ENCODE data around the gene NLGN4X. TPM values are rescaled to one million over a fixed set of nuclear protein-coding genes. Genes with fewer than 3 reads are reported as not detected.

Gene NLGN4X
- 10 to 100 TPM; 19.2 to 76.9 TPM for total RNA-seq
- polyA plus RNA-seq (2013, experiment 1 of 2) = 18.2 TPM
- polyA plus RNA-seq (2013, experiment 2 of 2) = 15.6 TPM
- long read RNA-seq, experiment 1, partial matches to known transcripts = 4 of 8 reads
- long read RNA-seq, experiment 1, other reads (novel, unspliced or antisense) = 4 of 8 reads
- long read RNA-seq, experiment 2, full-length matches to known transcripts = 9 of 32 reads
- long read RNA-seq, experiment 2, partial matches to known transcripts = 6 of 32 reads
- long read RNA-seq, experiment 2, other reads (novel, unspliced or antisense) = 17 of 32 reads
- long read RNA-seq, experiment 3, full-length matches to known transcripts = 108 of 179 reads
- long read RNA-seq, experiment 3, partial matches to known transcripts = 14 of 179 reads
- long read RNA-seq, experiment 3, other reads (novel, unspliced or antisense) = 57 of 179 reads
- long read RNA-seq, experiment 4, partial matches to known transcripts = 0 of 2 reads
- long read RNA-seq, experiment 4, other reads (novel, unspliced or antisense) = 2 of 2 reads

DNA sequence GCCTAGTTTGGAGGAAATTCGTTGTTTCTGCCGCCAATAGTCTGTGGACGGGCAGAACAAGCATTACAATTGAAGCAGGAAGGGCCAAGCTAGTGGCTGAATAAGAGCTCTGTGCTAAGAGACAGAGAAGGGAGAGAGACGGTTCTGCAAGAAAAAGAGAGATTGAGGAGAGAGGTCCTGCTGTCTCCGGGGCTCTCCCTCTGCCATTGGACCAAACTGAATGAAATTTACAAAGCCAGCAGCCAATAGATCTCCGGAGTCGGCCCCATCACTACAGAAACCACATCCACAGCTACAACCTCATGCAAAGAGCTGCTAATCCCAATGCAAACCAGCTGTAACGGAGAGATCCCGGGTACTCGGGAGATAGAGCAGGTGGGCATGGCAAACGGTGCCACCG, at the start of gene NLGN4X:
TSS of gene NLGN4X (minus strand) at position 148 of the 400 bp plus-strand sequence. CDS start 77,401 bp downstream, outside the sequence.
- TF ChIP-seq, protein P1, sequence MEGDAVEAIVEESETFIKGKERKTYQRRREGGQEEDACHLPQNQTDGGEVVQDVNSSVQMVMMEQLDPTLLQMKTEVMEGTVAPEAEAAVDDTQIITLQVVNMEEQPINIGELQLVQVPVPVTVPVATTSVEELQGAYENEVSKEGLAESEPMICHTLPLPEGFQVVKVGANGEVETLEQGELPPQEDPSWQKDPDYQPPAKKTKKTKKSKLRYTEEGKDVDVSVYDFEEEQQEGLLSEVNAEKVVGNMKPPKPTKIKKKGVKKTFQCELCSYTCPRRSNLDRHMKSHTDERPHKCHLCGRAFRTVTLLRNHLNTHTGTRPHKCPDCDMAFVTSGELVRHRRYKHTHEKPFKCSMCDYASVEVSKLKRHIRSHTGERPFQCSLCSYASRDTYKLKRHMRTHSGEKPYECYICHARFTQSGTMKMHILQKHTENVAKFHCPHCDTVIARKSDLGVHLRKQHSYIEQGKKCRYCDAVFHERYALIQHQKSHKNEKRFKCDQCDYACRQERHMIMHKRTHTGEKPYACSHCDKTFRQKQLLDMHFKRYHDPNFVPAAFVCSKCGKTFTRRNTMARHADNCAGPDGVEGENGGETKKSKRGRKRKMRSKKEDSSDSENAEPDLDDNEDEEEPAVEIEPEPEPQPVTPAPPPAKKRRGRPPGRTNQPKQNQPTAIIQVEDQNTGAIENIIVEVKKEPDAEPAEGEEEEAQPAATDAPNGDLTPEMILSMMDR (conservative IDR thresholded peaks at IDR 0.05) = no peak
- no peak within 1 kb of the TSS for H3K27ac Mint-ChIP-seq
- Histone ChIP-seq H3K27ac (ENCODE audit: low read depth, low read length) (no peak within 1 kb of the TSS), H3K36me3 (ENCODE audit: control insufficient read depth, insufficient read depth, low read length) (no peaks in the 10 kb centered on the region), H3K4me3 (ENCODE audit: low read length) (peak within 1 kb of the TSS; percentile 82), H3K27me3 (ENCODE audit: control insufficient read depth, insufficient read depth, low read length, poor library complexity, severe bottlenecking) (no peaks in the 10 kb centered on the region), H3K9me3 (ENCODE audit: control insufficient read depth, low read length) (no peaks in the 10 kb centered on the region), H3K9ac (ENCODE audit: extremely low read depth, low read length, poor library complexity, severe bottlenecking) (peak within 1 kb of the TSS; percentile 34), H3K4me1 (ENCODE audit: control insufficient read depth, insufficient read depth, low read length) (no peaks in the 10 kb centered on the region)
- no peaks in the 10 kb centered on the region for H3K36me3 Mint-ChIP-seq (ENCODE audit: low read depth)
- H3K27me3 Mint-ChIP-seq (ENCODE audit: insufficient read depth) = peaks cover 36% of the 10 kb centered on the region
- H3K4me1 Mint-ChIP-seq = peaks cover 19% of the 10 kb centered on the region
- WGBS, 2 experiments (ENCODE audit: insufficient coverage in 1 of 2, insufficient read length in 1 of 2) = 8% methylated on average over 11 of the region's 12 CpGs; no CpG with 5 or more reads in 1 of the 2 experiments
- no peaks in the 10 kb centered on the region for H3K9me3 Mint-ChIP-seq
- peak within 1 kb of the TSS; percentile 86 for H3K4me3 Mint-ChIP-seq
- peak; percentile 77 for DNase-seq

DNA sequence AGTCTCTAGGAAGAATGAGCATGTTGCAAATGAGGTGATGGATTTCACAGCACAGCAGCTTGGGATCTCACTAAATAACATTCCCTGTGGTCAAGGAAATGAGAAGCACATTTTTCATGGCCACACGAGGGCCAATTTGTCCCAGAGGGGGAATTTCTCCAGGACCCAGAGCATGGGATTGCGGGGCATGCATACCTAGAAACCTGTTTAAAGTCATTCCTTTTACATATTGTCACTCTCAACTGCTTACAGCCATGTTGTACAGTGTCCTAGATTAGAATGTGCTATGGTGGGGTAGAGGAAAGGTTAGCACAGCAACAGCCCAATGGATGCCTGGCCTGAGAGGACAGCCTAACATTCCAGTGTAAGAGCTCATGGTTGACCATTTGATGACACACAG, 37.4 kb upstream of the NLGN4X start:
- TF ChIP-seq, protein P1 (conservative IDR thresholded peaks at IDR 0.05) = no peak
- H3K27ac ChIP-seq (ENCODE audit: low read depth, low read length) = no peak overlapping the region
- Mint-ChIP-seq H3K27me3 (ENCODE audit: insufficient read depth) (peaks cover 4% of the 10 kb centered on the region), H3K4me3 (no peak overlapping the region), H3K36me3 (ENCODE audit: low read depth) (no peaks in the 10 kb centered on the region), H3K9me3 (peaks cover 2% of the 10 kb centered on the region), H3K27ac (no peak overlapping the region), H3K4me1 (peaks cover 14% of the 10 kb centered on the region)
- H3K4me3 ChIP-seq (ENCODE audit: low read length) = no peak overlapping the region
- no peaks in the 10 kb centered on the region for H3K4me1 ChIP-seq (ENCODE audit: control insufficient read depth, insufficient read depth, low read length)
- H3K27me3 ChIP-seq (ENCODE audit: control insufficient read depth, insufficient read depth, low read length, poor library complexity, severe bottlenecking) = no peaks in the 10 kb centered on the region
- 85% methylated on average over 2 of the region's 2 CpGs; no CpG with 5 or more reads in 1 of the 2 experiments for WGBS, 2 experiments (ENCODE audit: insufficient coverage in 1 of 2, insufficient read length in 1 of 2)
- H3K36me3 ChIP-seq (ENCODE audit: control insufficient read depth, insufficient read depth, low read length) = no peaks in the 10 kb centered on the region
- no peaks in the 10 kb centered on the region for H3K9me3 ChIP-seq (ENCODE audit: control insufficient read depth, low read length)
- no peak overlapping the region for H3K9ac ChIP-seq (ENCODE audit: extremely low read depth, low read length, poor library complexity, severe bottlenecking)
- DNase-seq = no peak

DNA sequence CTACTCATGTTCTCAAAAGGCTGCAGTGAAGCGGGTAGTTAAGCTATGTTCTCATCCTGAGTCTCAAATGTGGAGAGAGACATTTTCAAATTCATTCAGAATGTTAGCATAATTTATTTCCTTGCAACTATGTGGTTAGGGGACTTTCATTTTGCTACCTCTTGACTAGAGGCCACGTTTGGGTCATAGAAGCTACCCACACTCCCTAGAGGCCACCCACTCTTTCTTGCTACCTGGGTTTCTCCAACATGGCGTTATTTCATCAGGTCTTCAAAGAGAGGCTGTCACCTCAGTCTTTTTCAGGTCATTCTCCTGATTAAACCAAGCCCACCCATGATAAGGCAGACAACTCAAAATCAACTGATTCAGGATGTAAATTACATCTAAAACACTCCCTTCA, 34.3 kb upstream of the NLGN4X start:
- Histone ChIP-seq H3K27ac (ENCODE audit: low read depth, low read length) (no peak overlapping the region), H3K4me1 (ENCODE audit: control insufficient read depth, insufficient read depth, low read length) (no peaks in the 10 kb centered on the region), H3K9ac (ENCODE audit: extremely low read depth, low read length, poor library complexity, severe bottlenecking) (no peak overlapping the region), H3K27me3 (ENCODE audit: control insufficient read depth, insufficient read depth, low read length, poor library complexity, severe bottlenecking) (no peaks in the 10 kb centered on the region), H3K4me3 (ENCODE audit: low read length) (no peak overlapping the region), H3K9me3 (ENCODE audit: control insufficient read depth, low read length) (peaks cover 5% of the 10 kb centered on the region), H3K36me3 (ENCODE audit: control insufficient read depth, insufficient read depth, low read length) (no peaks in the 10 kb centered on the region)
- Mint-ChIP-seq H3K36me3 (ENCODE audit: low read depth) (no peaks in the 10 kb centered on the region), H3K9me3 (peaks cover 2% of the 10 kb centered on the region), H3K27ac (no peak overlapping the region), H3K4me3 (no peak overlapping the region), H3K27me3 (ENCODE audit: insufficient read depth) (peaks cover 4% of the 10 kb centered on the region), H3K4me1 (peaks cover 5% of the 10 kb centered on the region)
- 100% methylated on average over 3 of the region's 3 CpGs; no CpG with 5 or more reads in 1 of the 2 experiments for WGBS, 2 experiments (ENCODE audit: insufficient coverage in 1 of 2, insufficient read length in 1 of 2)
- no peak for DNase-seq
- TF ChIP-seq, protein P1 (conservative IDR thresholded peaks at IDR 0.05) = no peak
